Stomach smooth muscle (tissue), 2 donors: ENCODE results near the gene KIF16B.

ENCODE experiments used
- H3K27ac ChIP-seq: one replicate; pipeline ENCODE4 v1.7.0; 2013; ENCODE audit warnings: mild to moderate bottlenecking, low read length, inconsistent platforms
- H3K27me3 ChIP-seq, 2 donors: one replicate each; pipeline ENCODE4 v1.7.0; 2013; ENCODE audit warnings: low read length in 2 of 2; ENCODE audit not compliant: insufficient read depth in 2 of 2, control insufficient read depth in 1 of 2
- H3K36me3 ChIP-seq, 2 donors: one replicate each; pipeline ENCODE4 v1.7.0; 2013; ENCODE audit warnings: low read length in 2 of 2; ENCODE audit not compliant: control insufficient read depth in 2 of 2, insufficient read depth in 2 of 2
- H3K4me1 ChIP-seq: one replicate; pipeline ENCODE4 v1.7.0; 2013; ENCODE audit warnings: low read length; ENCODE audit not compliant: control insufficient read depth, insufficient read depth
- H3K4me3 ChIP-seq, 2 donors: one replicate each; pipeline ENCODE4 v1.7.0; 2013; ENCODE audit warnings: low read length in 2 of 2
- H3K9ac ChIP-seq, 2 donors: one replicate each; pipeline ENCODE4 v1.7.0; 2013; ENCODE audit warnings: low read length in 2 of 2, mild to moderate bottlenecking in 1 of 2
- H3K9me3 ChIP-seq, 2 donors: one replicate each; pipeline ENCODE4 v1.7.0; 2013; ENCODE audit warnings: low read length in 2 of 2; ENCODE audit not compliant: control insufficient read depth in 2 of 2
- donor health status: healthy.
- donor health status: Pancreatic carcinoma.

Gene KIF16B

DNA sequence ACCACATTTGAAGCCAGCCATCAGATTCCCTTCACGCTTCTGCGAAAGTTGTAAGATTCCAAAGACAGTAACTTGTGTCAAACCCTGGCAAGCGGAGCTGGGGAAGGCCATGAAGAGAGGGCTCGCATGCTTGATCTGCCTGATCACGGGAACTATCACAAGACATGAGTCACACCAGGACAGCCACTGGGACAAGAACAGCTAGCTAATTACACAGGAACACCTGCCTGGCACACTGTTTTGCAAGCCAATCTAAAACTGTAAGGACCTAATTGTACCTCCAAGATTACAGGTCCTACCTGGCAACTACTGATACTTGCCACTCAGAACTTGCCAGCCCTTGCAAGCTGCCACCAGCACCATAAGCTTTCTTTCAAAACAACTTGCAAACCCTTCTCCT, 289.3 kb downstream of the KIF16B start:
- no peak overlapping the region for H3K9ac ChIP-seq
- no peaks in the 10 kb centered on the region for H3K4me1 ChIP-seq
- no peak overlapping the region for H3K27ac ChIP-seq
- no peaks in the 10 kb centered on the region for H3K9me3 ChIP-seq
- no peak overlapping the region for H3K4me3 ChIP-seq
- peaks cover 0 to 2% of the 10 kb centered on the region in 2 donors for H3K36me3 ChIP-seq
- H3K27me3 ChIP-seq: no peaks in the 10 kb centered on the region

DNA sequence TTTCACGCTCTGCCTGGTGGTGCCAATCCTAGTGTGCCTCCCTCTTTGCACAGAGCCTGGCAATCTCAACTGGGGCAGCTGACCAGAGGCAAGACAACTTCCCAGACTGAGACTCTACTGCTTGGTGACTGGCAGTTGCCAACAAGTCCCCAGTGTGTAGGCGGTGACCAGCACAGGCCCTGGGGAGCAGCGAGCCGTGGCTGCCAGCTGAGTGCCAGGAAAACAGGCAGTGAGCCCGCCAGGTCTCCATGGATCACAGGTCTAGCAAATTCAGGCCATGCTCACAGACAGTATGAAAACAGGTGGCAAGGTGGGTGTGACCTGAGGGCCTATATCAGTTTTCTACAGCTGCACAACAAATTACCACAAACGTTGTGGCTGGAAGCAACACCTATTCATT, 289.9 kb downstream of the KIF16B start:
- peaks cover 0 to 2% of the 10 kb centered on the region in 2 donors for H3K36me3 ChIP-seq
- H3K27ac ChIP-seq: no peak overlapping the region
- no peaks in the 10 kb centered on the region for H3K27me3 ChIP-seq
- H3K4me1 ChIP-seq: no peaks in the 10 kb centered on the region
- H3K4me3 ChIP-seq: no peak overlapping the region
- H3K9me3 ChIP-seq: no peaks in the 10 kb centered on the region
- H3K9ac ChIP-seq: no peak overlapping the region

DNA sequence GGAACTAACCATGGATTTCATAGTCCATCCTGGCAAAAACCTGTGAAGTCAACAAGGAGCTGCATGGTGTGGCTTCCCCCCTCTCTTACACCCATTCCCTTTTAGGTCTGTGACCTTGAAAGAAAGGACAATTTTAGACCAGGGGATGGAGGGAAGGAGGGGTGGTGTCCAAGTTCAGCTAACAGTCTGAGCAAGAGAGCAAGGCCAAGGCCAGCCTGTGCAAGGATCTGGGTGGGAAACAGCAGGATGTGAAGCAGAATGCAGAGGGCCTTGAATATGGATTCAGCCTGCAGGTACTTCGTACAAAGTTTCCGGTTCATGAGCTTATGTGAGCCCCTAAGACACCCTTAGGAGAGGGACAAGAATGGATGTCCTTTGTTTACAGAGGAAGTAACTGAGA, 293.0 kb downstream of the KIF16B start:
- Histone ChIP-seq H3K4me3 (no peak overlapping the region), H3K9ac (no peak overlapping the region), H3K4me1 (no peaks in the 10 kb centered on the region), H3K27me3 (no peaks in the 10 kb centered on the region), H3K27ac (no peak overlapping the region), H3K9me3 (no peaks in the 10 kb centered on the region), H3K36me3 (peaks cover 0 to 2% of the 10 kb centered on the region in 2 donors)

- H3K27ac ChIP-seq: no peak overlapping the region
- no peak overlapping the region for H3K9ac ChIP-seq
- no peaks in the 10 kb centered on the region for H3K4me1 ChIP-seq
- peaks cover 0 to 2% of the 10 kb centered on the region in 2 donors for H3K36me3 ChIP-seq
- H3K27me3 ChIP-seq: no peaks in the 10 kb centered on the region
- no peak overlapping the region for H3K4me3 ChIP-seq
- H3K9me3 ChIP-seq: no peaks in the 10 kb centered on the region
Observed at GRCh38 chr20:16279320-16279719, 293.9 kb downstream of the KIF16B start.

DNA sequence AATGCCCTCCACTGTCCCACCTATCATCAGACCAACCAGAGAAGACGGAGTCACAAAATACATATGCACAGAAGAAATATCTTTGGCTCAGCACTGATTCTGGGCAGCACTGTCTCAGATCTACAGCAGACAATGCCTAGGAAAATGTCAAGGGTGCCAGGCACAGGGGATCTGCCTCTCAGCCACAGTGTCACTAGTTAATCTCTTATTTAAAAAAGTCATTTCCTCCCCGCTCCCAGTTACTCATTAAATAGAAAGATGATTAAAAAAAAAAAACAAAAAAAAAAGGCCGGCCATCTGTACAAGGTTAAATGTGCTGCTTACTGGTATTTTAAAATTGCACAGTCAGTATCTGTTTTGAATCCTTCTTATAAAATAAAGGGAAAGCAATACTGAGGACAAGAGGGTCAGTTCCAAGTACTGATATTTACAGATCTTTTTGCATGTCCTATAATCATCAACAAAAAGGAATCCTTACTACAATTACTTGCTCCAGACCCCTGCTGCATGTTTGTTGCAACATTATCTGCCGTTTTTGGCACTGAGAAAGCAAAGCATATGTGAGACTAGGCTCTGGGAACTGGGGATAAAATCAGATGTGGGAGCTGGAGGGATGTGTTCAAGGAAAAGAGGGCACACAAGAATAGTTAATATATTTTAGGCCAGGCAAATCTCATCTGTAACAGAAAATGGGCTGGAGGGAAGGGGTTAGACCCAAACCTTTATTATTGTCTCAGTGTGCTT, 299.3 kb downstream of the KIF16B start:
- peaks cover 5 to 8% of the 10 kb centered on the region in 2 donors for H3K36me3 ChIP-seq
- no peaks in the 10 kb centered on the region for H3K27me3 ChIP-seq
- H3K9me3 ChIP-seq: no peaks in the 10 kb centered on the region
- H3K4me3 ChIP-seq: no peak overlapping the region
- no peaks in the 10 kb centered on the region for H3K4me1 ChIP-seq
- H3K9ac ChIP-seq: no peak overlapping the region
- H3K27ac ChIP-seq: no peak overlapping the region

DNA sequence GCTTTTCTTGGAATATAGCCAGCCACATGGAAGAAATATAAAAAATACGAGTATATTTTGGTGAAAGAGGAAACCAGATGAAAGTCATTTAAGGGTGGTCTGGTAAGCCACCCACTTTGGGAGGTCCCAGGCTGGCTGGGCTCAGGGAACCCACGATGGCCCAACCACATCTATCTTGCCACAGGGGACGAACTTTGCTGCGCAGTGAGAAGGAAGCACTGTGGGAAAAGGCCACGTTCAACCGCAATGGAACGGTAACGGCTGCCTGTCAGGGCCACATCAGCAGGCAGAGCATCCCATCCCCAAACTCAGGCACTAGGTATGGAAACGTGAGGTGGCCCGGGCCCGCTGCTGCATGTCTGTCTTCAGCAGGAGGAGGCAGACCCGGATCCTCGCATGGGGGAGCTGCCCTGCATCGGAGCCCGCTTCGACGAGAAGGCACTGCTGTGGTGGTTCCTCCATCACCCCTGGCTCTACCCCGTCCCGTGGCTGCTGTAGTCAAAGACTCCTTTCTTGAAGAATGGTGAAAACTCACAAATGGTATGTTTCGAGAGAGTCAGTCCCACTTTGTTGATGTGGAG, 300.4 kb downstream of the KIF16B start:
- Histone ChIP-seq H3K27ac (no peak overlapping the region), H3K4me3 (no peak overlapping the region), H3K4me1 (no peaks in the 10 kb centered on the region), H3K36me3 (peaks cover 5 to 8% of the 10 kb centered on the region in 2 donors), H3K27me3 (no peaks in the 10 kb centered on the region), H3K9ac (no peak overlapping the region), H3K9me3 (peaks cover 0 to under 1% of the 10 kb centered on the region in 2 donors)

- Histone ChIP-seq H3K9me3 (peaks cover under 1 to 13% of the 10 kb centered on the region in 2 donors), H3K9ac (no peak overlapping the region), H3K36me3 (peaks cover 5 to 9% of the 10 kb centered on the region in 2 donors), H3K4me3 (no peak overlapping the region), H3K4me1 (no peaks in the 10 kb centered on the region), H3K27me3 (no peaks in the 10 kb centered on the region), H3K27ac (no peak overlapping the region)
Observed at GRCh38 chr20:16271450-16271849, 301.8 kb downstream of the KIF16B start.

DNA sequence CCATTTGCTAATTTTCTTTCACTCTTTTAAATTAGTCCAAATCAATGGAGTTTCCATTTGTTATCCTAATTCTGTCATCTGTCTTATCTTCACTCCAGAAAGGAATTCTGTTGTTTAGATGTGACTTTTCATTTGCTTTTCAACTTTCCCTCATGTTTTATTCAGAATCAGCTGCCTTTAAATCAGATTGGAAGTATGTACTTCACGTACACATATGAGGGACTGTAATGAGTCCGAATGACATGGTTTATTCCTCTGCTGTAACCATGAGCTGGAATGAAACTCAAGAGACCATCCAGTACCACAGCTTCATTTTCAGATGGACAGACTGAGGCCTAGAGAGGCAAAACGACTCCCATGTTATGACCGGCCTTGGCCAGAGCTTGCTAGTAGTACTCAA, 302.3 kb downstream of the KIF16B start:
- H3K4me1 ChIP-seq: no peaks in the 10 kb centered on the region
- H3K9me3 ChIP-seq: peaks cover 5 to 15% of the 10 kb centered on the region in 2 donors
- no peak overlapping the region for H3K27ac ChIP-seq
- no peak overlapping the region for H3K9ac ChIP-seq
- peaks cover 5 to 9% of the 10 kb centered on the region in 2 donors for H3K36me3 ChIP-seq
- no peaks in the 10 kb centered on the region for H3K27me3 ChIP-seq
- no peak overlapping the region for H3K4me3 ChIP-seq

GRCh38 chr20:16270314-16270931, 302.8 kb downstream of the KIF16B start:
- Histone ChIP-seq H3K4me3 (no peak overlapping the region), H3K4me1 (no peaks in the 10 kb centered on the region), H3K36me3 (peaks cover 5 to 9% of the 10 kb centered on the region in 2 donors)

GRCh38 chr20:16267526-16267925, 305.7 kb downstream of the KIF16B start:
- peaks cover 3 to 5% of the 10 kb centered on the region in 2 donors for H3K36me3 ChIP-seq
- H3K27ac ChIP-seq: no peak overlapping the region
- no peak overlapping the region for H3K9ac ChIP-seq
- peaks cover 6 to 15% of the 10 kb centered on the region in 2 donors for H3K9me3 ChIP-seq
- H3K4me1 ChIP-seq: no peaks in the 10 kb centered on the region
- H3K27me3 ChIP-seq: no peaks in the 10 kb centered on the region
- H3K4me3 ChIP-seq: no peak overlapping the region

More at GRCh38 chr20:16270314-16270931, 302.8 kb downstream of the KIF16B start:
- no peak overlapping the region for H3K9ac ChIP-seq
- no peak overlapping the region for H3K27ac ChIP-seq
- peaks cover 6 to 15% of the 10 kb centered on the region in 2 donors for H3K9me3 ChIP-seq
- no peaks in the 10 kb centered on the region for H3K27me3 ChIP-seq

DNA sequence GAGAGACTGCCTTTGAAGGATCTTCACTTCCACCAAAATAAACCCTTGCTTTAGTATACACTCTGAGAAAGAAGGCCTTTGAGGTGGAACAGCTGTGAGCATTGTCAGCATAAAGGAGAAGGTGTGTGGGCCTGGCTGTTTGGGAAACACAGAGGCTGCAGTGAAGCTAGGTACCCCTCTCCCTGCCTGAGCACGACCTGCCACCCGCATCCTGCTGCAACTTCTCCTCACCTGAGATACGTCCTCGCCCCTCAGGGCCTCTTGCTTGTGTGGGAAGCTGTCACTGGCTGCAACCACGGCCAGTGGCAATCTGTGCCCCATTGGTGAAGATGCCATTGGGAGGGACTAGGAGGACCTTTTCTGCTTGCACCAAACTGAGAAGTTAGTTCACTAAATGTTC, 307.9 kb downstream of the KIF16B start:
- H3K4me1 ChIP-seq: no peaks in the 10 kb centered on the region
- H3K27me3 ChIP-seq: no peaks in the 10 kb centered on the region
- H3K4me3 ChIP-seq: no peak overlapping the region
- H3K27ac ChIP-seq: no peak overlapping the region
- H3K9ac ChIP-seq: no peak overlapping the region
- peaks cover 0 to 3% of the 10 kb centered on the region in 2 donors for H3K36me3 ChIP-seq
- peaks cover 6 to 15% of the 10 kb centered on the region in 2 donors for H3K9me3 ChIP-seq
